K562 (cell line): ENCODE measurements around the gene ABR. TPM values are rescaled to one million over a fixed set of nuclear protein-coding genes. Genes with fewer than 3 reads are reported as not detected.

Source experiments
- ATF1 ChIP-seq, 2 experiments: fragments of 450-650 bp in 1 of 2; IDR thresholded peaks; 2 replicates each; pipeline ENCODE4 v1.6.1; 2016; ENCODE audit warnings: missing compliant biosample characterization in 1 of 2, missing genetic modification characterization in 1 of 2
- CAMTA2 ChIP-seq: fragments of 250-450 bp; sonication (Bioruptor Pico); conservative IDR thresholded peaks from 2 replicates; pipeline ENCODE4 v1.5.1; 2022
- CREB1 ChIP-seq, 2 experiments: sonication (generic) in 1 of 2; formaldehyde crosslinking in 1 of 2; IDR thresholded peaks; 2 replicates each; pipeline versions ENCODE4 v1.6.1 to v1.8.0; 2012 to 2022; ENCODE audit warnings: inconsistent platforms in 1 of 2, mild to moderate bottlenecking in 1 of 2, missing genetic modification reagents in 1 of 2, moderate library complexity in 1 of 2
- EHMT2 ChIP-seq: fragments of 450-650 bp; IDR thresholded peaks from 2 replicates; pipeline ENCODE4 v1.6.1; 2018; ENCODE audit warnings: antibody characterized with exemption
- GTF2A2 ChIP-seq: IDR thresholded peaks from 2 replicates; pipeline ENCODE4 v1.6.1; 2016; ENCODE audit warnings: mild to moderate bottlenecking, missing genetic modification characterization, missing compliant biosample characterization
- HEY1 ChIP-seq: fragments of 250-450 bp; sonication (Bioruptor Pico); IDR thresholded peaks from 2 replicates; pipeline ENCODE4 v1.5.0; 2020; ENCODE audit warnings: mild to moderate bottlenecking, moderate library complexity, borderline replicate concordance
- JUNB ChIP-seq: fragments of 450-650 bp; formaldehyde crosslinking; conservative IDR thresholded peaks from 2 replicates; pipeline ENCODE4 v1.4.0; 2020; ENCODE audit warnings: mild to moderate bottlenecking
- JUND ChIP-seq, 2 experiments: IDR thresholded peaks; 2 replicates in 1 of 2; 3 replicates in 1 of 2; pipeline ENCODE4 v1.6.1; 2011; ENCODE audit warnings: borderline replicate concordance in 2 of 2, low read depth in 2 of 2, low read length in 2 of 2, improper control_type of control experiment in 1 of 2, missing biosample characterization in 1 of 2, missing genetic modification characterization in 1 of 2, missing genetic modification reagents in 1 of 2
- KAT8 ChIP-seq: fragments of 450-650 bp; IDR thresholded peaks from 2 replicates; pipeline ENCODE4 v1.6.1; 2016; ENCODE audit warnings: low read depth, mild to moderate bottlenecking
- KDM2B ChIP-seq: fragments of 250-450 bp; sonication (Bioruptor Pico); IDR thresholded peaks from 2 replicates; pipeline ENCODE4 v1.8.0; 2021; ENCODE audit warnings: mild to moderate bottlenecking, moderate library complexity
- KLF13 ChIP-seq: fragments of 450-650 bp; IDR thresholded peaks from 2 replicates; pipeline ENCODE4 v1.6.1; 2016; ENCODE audit warnings: missing genetic modification characterization, low read depth, mild to moderate bottlenecking, missing compliant biosample characterization, moderate library complexity, borderline replicate concordance
- RB1 ChIP-seq: fragments of 450-650 bp; IDR thresholded peaks from 2 replicates; pipeline ENCODE4 v1.6.1; 2017; ENCODE audit warnings: low read depth, mild to moderate bottlenecking
- RBM22 ChIP-seq: fragments of 200-400 bp; formaldehyde crosslinking; IDR thresholded peaks from 2 replicates; pipeline ENCODE4 v1.6.1; 2018; ENCODE audit warnings: low read length, low read depth; ENCODE audit not compliant: poor library complexity, severe bottlenecking
- TCF3 ChIP-seq: sonication (generic); formaldehyde crosslinking; IDR thresholded peaks from 2 replicates; pipeline ENCODE4 v1.4.0; 2020; ENCODE audit warnings: mild to moderate bottlenecking, missing genetic modification reagents
- YY1 ChIP-seq, 3 experiments: IDR thresholded peaks; 2 replicates each; pipeline ENCODE4 v1.6.1; 2011; ENCODE audit warnings: low read length in 2 of 3, mild to moderate bottlenecking in 2 of 3, moderate library complexity in 2 of 3, borderline replicate concordance in 1 of 3, control low read depth in 1 of 3, low read depth in 1 of 3; ENCODE audit not compliant: insufficient read depth in 3 of 3, insufficient replicate concordance in 2 of 3, control insufficient read depth in 1 of 3, insufficient read length in 1 of 3; ENCODE audit errors: extremely low read depth in 1 of 3
- ZFX ChIP-seq: sonication (generic); formaldehyde crosslinking; IDR thresholded peaks from 2 replicates; pipeline ENCODE4 v1.8.0; 2022; ENCODE audit warnings: mild to moderate bottlenecking, missing genetic modification reagents, moderate library complexity
- ZNF384 ChIP-seq: IDR thresholded peaks from 2 replicates; pipeline ENCODE4 v1.6.1; 2012; ENCODE audit warnings: low read depth, low read length, improper control_type of control experiment
- polyA plus RNA-seq, 8 experiments: library from polyadenylated mRNA; depleted of rRNA in 4 of 8; stranded (reverse) in 5 of 8; unstranded in 3 of 8; fragments of >200 nt; fragmentation: Nextera tagmentation in 2 of 8; fragmentation: Illumina TruSeq in 1 of 8; extraction: Ambion mirVana in 2 of 8; extraction: Trizol in 1 of 8; gene quantifications; 2 replicates each; pipeline versions ENCODE4 v1.2.1 to v1.2.3, GENCODE V29; 2011 to 2014; ENCODE audit warnings: inconsistent platforms in 1 of 8, missing spikeins in 1 of 8
- total RNA-seq, 7 experiments: library from RNA; depleted of rRNA in 6 of 7; stranded (reverse); fragments of >200 nt in 6 of 7; fragmentation: Illumina TruSeq in 2 of 7; extraction: Trizol in 2 of 7; gene quantifications; 2 replicates each; pipeline versions ENCODE4 v1.2.1 to v1.2.3, GENCODE V29; 2011 to 2021; ENCODE audit warnings: low replicate concordance in 1 of 7
- TF ChIP-seq, protein P1 (sequence below): fragments of 250-450 bp; sonication (Bioruptor Pico); IDR thresholded peaks from 2 replicates; pipeline ENCODE4 v1.5.0; 2021
- TF ChIP-seq, protein P2 (sequence below), 2 experiments: IDR thresholded peaks; 2 replicates each; pipeline ENCODE4 v1.6.1; 2011; ENCODE audit warnings: borderline replicate concordance in 1 of 2, control low read depth in 1 of 2, low read depth in 1 of 2, low read length in 1 of 2, mild to moderate bottlenecking in 1 of 2, mixed read lengths in 1 of 2, moderate library complexity in 1 of 2; ENCODE audit not compliant: insufficient read depth in 1 of 2, insufficient read length in 1 of 2, poor library complexity in 1 of 2, severe bottlenecking in 1 of 2; ENCODE audit errors: extremely low read depth in 1 of 2
- TF ChIP-seq, protein P3 (sequence below): fragments of 450-650 bp; IDR thresholded peaks from 2 replicates; pipeline ENCODE4 v1.6.1; 2016
- TF ChIP-seq, protein P4 (sequence below): sonication (generic); formaldehyde crosslinking; IDR thresholded peaks from 2 replicates; pipeline ENCODE4 v1.8.0; 2022; ENCODE audit warnings: missing genetic modification reagents, mild to moderate bottlenecking, borderline replicate concordance

Gene ABR
- total and polyA plus RNA-seq, 9 of the 15 experiments (the other 6 are each of a cell fraction or from before 2014, with no cell fraction given): 0.07 to 1.6 (median 0.37) TPM; not detected in 1

DNA sequence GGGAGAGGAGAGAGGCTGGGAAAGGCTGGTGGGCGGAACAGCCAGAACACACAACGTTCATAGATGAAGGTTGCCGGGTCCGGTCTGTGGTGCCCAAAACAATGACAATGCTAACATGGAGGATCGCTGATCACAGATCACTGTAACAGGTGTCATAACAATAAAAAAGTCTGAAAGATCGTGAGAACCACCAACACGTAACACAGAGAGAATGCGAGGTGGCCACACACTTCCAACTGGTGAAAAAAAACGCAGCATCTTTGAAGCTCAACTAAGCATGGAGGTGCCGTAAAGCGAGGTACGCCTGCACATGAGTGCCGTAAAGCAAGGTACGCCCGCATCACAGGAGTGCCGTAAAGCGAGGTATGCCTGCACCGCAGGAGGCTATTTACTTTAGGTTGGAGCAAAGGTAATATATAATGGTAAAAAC, 42.3 kb downstream of the ABR start (continued):
- TF ChIP-seq JUNB (no peak), ATF1 (CRISPR knock-in tag; IDR thresholded peaks at IDR 0.05) (no peak), ATF1 (tag; IDR thresholded peaks at IDR 0.05) (peak; percentile 26; the same call in 1 of the 2 replicates), CREB1 (IDR thresholded peaks at IDR 0.05) (0 out of 2 replicates have a peak, but pooled peaks have one; percentile 32), CREB1 (CRISPR knock-in tag; IDR thresholded peaks at IDR 0.05) (peak; percentile 45; the same call in 1 of the 2 replicates), ZNF384 (peak; percentile 63), YY1 (IDR thresholded peaks at IDR 0.05; ENCODE audit: borderline replicate concordance in 1 of 3, control insufficient read depth in 1 of 3, extremely low read depth in 1 of 3, insufficient read depth in 3 of 3, insufficient read length in 1 of 3, insufficient replicate concordance in 2 of 3, low read depth in 1 of 3, low read length in 2 of 3) (peak in 1 of 3 experiments; percentile 47), CAMTA2 (CRISPR knock-in tag) (no peak), EHMT2 (peak; percentile 75), HEY1 (no peak), JUND (IDR thresholded peaks at IDR 0.05; ENCODE audit: borderline replicate concordance, low read depth, low read length) (0 out of 2 replicates have a peak, but pooled peaks have one; percentile 19), JUND (tag; IDR thresholded peaks at IDR 0.05; ENCODE audit: borderline replicate concordance, low read depth, low read length) (no peak), GTF2A2 (no peak), ZFX (no peak), KDM2B (CRISPR knock-in tag) (no peak), KLF13 (tag) (no peak), RB1 (no peak), KAT8 (no peak), RBM22 (no peak), TCF3 (CRISPR knock-in tag) (no peak)
- TF ChIP-seq, protein P1, sequence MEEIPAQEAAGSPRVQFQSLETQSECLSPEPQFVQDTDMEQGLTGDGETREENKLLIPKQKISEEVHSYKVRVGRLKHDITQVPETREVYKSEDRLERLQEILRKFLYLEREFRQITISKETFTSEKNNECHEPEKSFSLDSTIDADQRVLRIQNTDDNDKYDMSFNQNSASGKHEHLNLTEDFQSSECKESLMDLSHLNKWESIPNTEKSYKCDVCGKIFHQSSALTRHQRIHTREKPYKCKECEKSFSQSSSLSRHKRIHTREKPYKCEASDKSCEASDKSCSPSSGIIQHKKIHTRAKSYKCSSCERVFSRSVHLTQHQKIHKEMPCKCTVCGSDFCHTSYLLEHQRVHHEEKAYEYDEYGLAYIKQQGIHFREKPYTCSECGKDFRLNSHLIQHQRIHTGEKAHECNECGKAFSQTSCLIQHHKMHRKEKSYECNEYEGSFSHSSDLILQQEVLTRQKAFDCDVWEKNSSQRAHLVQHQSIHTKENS (CRISPR knock-in tag): no peak
- TF ChIP-seq, protein P2, sequence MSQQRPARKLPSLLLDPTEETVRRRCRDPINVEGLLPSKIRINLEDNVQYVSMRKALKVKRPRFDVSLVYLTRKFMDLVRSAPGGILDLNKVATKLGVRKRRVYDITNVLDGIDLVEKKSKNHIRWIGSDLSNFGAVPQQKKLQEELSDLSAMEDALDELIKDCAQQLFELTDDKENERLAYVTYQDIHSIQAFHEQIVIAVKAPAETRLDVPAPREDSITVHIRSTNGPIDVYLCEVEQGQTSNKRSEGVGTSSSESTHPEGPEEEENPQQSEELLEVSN (IDR thresholded peaks at IDR 0.05; ENCODE audit: borderline replicate concordance in 1 of 2, extremely low read depth in 1 of 2, insufficient read depth in 1 of 2, insufficient read length in 1 of 2, low read depth in 1 of 2, low read length in 1 of 2, poor library complexity in 1 of 2, severe bottlenecking in 1 of 2): peak; percentile 15 to 47
- TF ChIP-seq, protein P3, sequence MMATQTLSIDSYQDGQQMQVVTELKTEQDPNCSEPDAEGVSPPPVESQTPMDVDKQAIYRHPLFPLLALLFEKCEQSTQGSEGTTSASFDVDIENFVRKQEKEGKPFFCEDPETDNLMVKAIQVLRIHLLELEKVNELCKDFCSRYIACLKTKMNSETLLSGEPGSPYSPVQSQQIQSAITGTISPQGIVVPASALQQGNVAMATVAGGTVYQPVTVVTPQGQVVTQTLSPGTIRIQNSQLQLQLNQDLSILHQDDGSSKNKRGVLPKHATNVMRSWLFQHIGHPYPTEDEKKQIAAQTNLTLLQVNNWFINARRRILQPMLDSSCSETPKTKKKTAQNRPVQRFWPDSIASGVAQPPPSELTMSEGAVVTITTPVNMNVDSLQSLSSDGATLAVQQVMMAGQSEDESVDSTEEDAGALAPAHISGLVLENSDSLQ: no peak
- TF ChIP-seq, protein P4, sequence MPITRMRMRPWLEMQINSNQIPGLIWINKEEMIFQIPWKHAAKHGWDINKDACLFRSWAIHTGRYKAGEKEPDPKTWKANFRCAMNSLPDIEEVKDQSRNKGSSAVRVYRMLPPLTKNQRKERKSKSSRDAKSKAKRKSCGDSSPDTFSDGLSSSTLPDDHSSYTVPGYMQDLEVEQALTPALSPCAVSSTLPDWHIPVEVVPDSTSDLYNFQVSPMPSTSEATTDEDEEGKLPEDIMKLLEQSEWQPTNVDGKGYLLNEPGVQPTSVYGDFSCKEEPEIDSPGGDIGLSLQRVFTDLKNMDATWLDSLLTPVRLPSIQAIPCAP (CRISPR knock-in tag): no peak
